Measurements from ENCODE around the gene GRID2IP.

The GRID2IP gene

DNA sequence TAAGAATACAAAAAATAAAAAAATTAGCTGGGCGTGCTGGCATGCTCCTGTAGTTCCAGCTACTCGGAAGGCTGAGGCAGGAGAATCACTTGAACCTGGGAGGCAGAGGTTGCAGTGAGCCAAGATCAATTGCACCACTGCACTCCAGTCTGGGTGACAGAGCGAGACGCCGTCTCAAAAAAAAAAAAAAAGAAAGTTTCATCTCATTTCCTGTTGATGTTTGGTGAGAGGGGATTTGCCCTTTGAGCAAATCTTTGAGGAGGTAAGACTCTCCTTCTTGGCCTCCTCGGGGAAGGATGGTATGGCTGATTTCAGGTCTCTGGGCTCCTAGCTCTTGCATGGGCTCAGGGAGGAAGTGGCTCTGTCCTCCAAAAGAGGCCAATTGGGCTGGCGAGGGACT, 3.6 kb upstream of the GRID2IP start:
- H3K4me3 ChIP-seq (ENCODE audit: low read depth, low read length), result no peak overlapping the region
- TF ChIP-seq POLR2A (IDR thresholded peaks at IDR 0.05; ENCODE audit: extremely low read depth, insufficient read length) (no peak), MYC (IDR thresholded peaks at IDR 0.05; ENCODE audit: low read depth, low read length) (no peak)
- TF ChIP-seq, protein P1, sequence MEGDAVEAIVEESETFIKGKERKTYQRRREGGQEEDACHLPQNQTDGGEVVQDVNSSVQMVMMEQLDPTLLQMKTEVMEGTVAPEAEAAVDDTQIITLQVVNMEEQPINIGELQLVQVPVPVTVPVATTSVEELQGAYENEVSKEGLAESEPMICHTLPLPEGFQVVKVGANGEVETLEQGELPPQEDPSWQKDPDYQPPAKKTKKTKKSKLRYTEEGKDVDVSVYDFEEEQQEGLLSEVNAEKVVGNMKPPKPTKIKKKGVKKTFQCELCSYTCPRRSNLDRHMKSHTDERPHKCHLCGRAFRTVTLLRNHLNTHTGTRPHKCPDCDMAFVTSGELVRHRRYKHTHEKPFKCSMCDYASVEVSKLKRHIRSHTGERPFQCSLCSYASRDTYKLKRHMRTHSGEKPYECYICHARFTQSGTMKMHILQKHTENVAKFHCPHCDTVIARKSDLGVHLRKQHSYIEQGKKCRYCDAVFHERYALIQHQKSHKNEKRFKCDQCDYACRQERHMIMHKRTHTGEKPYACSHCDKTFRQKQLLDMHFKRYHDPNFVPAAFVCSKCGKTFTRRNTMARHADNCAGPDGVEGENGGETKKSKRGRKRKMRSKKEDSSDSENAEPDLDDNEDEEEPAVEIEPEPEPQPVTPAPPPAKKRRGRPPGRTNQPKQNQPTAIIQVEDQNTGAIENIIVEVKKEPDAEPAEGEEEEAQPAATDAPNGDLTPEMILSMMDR (IDR thresholded peaks at IDR 0.05; ENCODE audit: low read depth, low read length), result no peak
- TF ChIP-seq, protein P2, sequence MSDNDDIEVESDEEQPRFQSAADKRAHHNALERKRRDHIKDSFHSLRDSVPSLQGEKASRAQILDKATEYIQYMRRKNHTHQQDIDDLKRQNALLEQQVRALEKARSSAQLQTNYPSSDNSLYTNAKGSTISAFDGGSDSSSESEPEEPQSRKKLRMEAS (IDR thresholded peaks at IDR 0.05; ENCODE audit: low read depth, low read length), result no peak
- DNase-seq (ENCODE audit: low read depth), result no peak

GRCh38 chr7:6553448-6554044, 2.3 kb upstream of the GRID2IP start:
- TF ChIP-seq, protein P2 (IDR thresholded peaks at IDR 0.05; ENCODE audit: low read depth, low read length), result no peak
- TF ChIP-seq MYC (IDR thresholded peaks at IDR 0.05; ENCODE audit: low read depth, low read length) (no peak), POLR2A (IDR thresholded peaks at IDR 0.05; ENCODE audit: extremely low read depth, insufficient read length) (no peak)
- TF ChIP-seq, protein P1 (IDR thresholded peaks at IDR 0.05; ENCODE audit: low read depth, low read length), result peak; percentile 24
- no peak for DNase-seq (ENCODE audit: low read depth)
- H3K4me3 ChIP-seq (ENCODE audit: low read depth, low read length), result no peak overlapping the region

DNA sequence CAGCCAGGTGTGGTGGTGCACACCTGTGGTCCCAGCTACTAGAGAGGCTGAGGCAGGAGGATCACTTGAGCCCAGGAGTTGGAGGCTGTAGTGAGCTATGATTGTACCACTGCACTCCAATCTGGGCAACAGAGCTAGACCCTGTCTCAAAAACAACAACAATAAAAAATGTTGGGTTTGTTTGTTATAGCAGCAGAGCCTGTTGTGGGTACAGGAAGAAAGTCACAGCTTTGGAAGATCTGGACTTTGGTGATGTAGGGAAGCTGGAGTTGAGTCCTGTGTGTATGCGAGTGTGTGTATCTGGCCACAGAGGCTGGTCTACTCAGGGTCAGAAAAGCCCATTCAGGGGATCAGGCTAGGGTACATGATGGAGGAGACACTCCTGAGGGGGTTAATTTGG, 3.9 kb downstream of the GRID2IP start:
- no peak for DNase-seq (ENCODE audit: low read depth)
- TF ChIP-seq, protein P1 (IDR thresholded peaks at IDR 0.05; ENCODE audit: low read depth, low read length), result no peak
- TF ChIP-seq, protein P2 (IDR thresholded peaks at IDR 0.05; ENCODE audit: low read depth, low read length), result no peak
- no peak for TF ChIP-seq MYC (IDR thresholded peaks at IDR 0.05; ENCODE audit: low read depth, low read length)
- TF ChIP-seq POLR2A (IDR thresholded peaks at IDR 0.05; ENCODE audit: extremely low read depth, insufficient read length), result no peak
- no peak overlapping the region for H3K4me3 ChIP-seq (ENCODE audit: low read depth, low read length)

DNA sequence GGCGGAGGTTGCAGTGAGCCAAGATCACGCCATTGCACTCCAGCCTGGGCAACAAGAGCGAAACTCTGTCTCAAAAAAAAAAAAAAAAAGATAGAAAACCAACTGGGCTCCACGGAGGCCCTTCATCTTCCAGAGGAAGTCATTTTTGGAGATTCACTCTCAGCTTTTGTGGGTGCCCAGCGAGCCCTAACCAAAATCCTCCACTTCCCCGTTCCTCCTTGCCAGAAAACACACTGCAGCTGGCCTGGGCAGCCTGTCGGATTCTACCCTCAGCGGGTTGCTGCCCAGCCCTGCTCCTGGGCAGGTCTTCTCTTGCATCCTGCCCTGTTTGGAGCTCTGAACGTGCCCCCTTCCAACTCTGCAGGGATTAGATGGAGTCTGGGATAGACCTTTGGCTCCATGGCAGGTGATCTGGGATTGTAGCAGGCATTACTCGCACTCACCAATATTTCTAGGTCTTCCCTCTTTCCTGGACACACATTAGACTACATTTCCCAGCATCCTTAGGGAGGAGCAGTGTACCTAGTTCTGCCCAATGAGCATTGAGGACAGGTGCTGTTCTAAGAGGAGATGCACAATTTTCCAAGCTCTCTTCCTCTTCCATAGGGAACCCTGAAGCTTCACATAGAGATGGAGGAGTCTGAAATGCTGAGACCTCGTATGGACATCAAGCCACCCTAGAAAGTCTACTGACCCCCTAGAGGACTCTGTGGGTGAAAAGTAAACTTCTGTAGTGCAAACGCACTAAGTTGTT, 4.6 kb downstream of the GRID2IP start:
- H3K4me3 ChIP-seq (ENCODE audit: low read depth, low read length), result no peak overlapping the region
- TF ChIP-seq, protein P2 (IDR thresholded peaks at IDR 0.05; ENCODE audit: low read depth, low read length), result no peak
- TF ChIP-seq, protein P1 (IDR thresholded peaks at IDR 0.05; ENCODE audit: low read depth, low read length), result no peak
- TF ChIP-seq MYC (IDR thresholded peaks at IDR 0.05; ENCODE audit: low read depth, low read length) (no peak), POLR2A (IDR thresholded peaks at IDR 0.05; ENCODE audit: extremely low read depth, insufficient read length) (no peak)
- no peak for DNase-seq (ENCODE audit: low read depth)

DNA sequence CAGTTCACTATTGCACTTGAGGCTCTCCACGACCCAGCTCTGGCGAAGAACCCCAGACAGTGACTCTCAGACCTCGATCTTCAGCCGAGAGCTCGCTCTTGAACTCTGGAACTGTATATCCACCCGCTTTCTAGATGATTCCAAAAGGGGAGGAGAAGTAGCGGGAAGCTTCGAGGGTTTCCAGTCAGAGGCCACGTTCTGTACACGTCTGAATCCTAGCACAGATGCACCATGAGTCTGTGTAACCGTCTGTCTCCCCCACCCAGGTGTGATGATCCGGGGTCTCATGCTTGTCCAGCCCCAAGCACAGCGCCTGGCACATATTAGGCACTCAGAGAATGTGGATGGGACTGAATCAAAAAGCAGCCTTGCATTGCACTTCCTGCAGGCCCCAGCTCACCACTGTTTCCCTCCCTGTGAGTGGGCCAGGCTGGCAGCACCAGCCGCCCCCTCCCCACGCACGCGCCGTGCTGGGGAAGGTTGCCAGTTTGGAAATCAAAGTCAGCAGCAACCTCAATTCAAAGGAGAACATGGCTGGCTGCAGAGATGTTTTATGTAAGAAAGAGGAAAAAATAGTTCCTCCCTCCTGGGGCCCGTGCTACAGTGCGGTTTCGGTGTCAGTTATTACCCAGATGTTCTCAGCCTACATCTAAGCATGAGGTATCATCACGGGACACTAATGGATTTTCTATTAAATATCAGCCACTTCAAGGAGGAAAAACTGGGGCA, 5.7 kb downstream of the GRID2IP start:
- TF ChIP-seq POLR2A (IDR thresholded peaks at IDR 0.05; ENCODE audit: extremely low read depth, insufficient read length), result no peak
- no peak for TF ChIP-seq MYC (IDR thresholded peaks at IDR 0.05; ENCODE audit: low read depth, low read length)
- TF ChIP-seq, protein P1 (IDR thresholded peaks at IDR 0.05; ENCODE audit: low read depth, low read length), result no peak
- TF ChIP-seq, protein P2 (IDR thresholded peaks at IDR 0.05; ENCODE audit: low read depth, low read length), result no peak
- no peak overlapping the region for H3K4me3 ChIP-seq (ENCODE audit: low read depth, low read length)
- no peak for DNase-seq (ENCODE audit: low read depth)
